ENCODE measurements around the gene SMURF1.

The SMURF1 gene

GRCh38 chr7:98993024-98993897 is 150.6 kb downstream of the SMURF1 start:
- TF ChIP-seq CTCF (IDR thresholded peaks at IDR 0.05) = peak; percentile 35; the same call in 1 of the 2 replicates

DNA sequence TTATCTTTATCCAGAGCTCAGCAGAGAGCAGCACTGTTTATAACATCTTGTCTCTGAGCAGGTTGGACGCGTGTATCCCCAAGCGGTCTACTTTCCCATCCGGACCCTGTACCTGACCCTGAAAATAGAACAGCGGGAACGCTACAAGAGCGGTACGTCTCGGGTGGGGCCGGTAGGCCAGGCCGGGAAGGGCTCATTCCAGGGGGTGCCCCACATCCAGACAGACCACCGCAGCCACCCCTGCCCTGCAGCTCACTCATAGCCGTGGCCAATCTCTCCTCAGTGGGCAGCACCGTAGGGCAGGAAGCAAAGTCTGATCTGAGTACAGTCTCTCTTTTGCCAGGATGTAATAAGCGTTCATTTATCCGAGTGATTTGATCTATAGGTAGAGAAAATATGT is 151.8 kb downstream of the SMURF1 start:
- TF ChIP-seq CTCF (IDR thresholded peaks at IDR 0.05) = no peak

GRCh38 chr7:98991141-98991540 is 152.8 kb downstream of the SMURF1 start:
- TF ChIP-seq CTCF (IDR thresholded peaks at IDR 0.05) = no peak

DNA sequence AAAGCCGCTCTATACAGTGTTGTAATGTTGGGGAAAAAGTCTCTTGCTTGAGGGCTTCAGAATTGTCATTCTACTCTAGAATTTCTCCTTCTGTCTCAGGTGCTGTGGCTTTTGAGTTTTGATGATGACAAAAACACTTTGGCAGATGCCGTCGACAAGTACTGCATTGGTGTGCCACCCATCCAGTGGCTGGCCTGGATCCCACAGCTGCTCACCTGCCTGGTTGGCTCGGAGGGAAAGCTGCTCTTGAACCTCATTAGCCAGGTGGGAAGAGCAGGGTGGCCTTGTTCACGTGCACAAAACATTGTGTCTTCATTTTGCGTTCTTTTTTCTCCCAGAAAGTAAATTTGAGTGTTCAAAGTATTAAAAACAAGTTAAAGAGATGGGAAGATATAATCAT is 153.6 kb downstream of the SMURF1 start:
- TF ChIP-seq CTCF (IDR thresholded peaks at IDR 0.05) = no peak

DNA sequence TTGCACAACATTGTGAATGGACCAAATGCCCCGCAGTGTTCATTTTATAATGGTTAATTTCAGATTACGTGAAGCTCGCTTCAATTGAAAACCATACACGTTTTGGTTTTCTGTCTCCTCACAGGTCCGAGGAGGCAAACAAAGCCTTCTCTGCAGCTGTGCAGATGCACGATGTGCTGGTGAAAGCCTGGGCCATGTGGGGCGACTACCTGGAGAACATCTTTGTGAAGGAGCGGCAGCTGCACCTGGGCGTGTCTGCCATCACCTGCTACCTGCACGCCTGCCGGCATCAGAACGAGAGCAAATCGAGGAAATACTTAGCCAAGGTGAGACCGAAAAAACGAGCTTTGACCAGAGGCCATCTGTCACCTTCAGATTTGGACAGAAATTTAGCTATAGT is 155.3 kb downstream of the SMURF1 start:
- no peak for TF ChIP-seq CTCF (IDR thresholded peaks at IDR 0.05)

DNA sequence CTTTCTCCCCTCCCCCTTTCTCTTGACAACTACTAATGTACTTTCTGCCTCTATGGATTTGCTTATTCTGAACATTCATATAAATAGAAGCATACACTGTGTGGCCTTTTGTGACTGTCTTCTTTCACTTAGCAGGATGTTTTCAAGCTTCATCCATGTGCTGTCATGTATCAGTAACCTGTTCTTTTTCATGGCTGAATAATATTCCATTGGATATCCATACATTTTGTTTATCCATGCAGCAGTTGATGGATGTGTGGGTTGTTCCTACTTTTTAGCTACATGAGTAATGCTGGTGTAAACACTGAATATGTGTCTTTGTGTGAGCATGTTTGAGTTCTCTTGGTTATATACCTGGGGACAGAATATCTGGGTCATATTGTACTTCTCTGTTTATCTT is 158.0 kb downstream of the SMURF1 start:
- no peak for TF ChIP-seq CTCF (IDR thresholded peaks at IDR 0.05)

- TF ChIP-seq CTCF (IDR thresholded peaks at IDR 0.05) = no peak
These were observed 158.5 kb downstream of the SMURF1 start for GRCh38 chr7:98985406-98985805.

Measured in LNCAP (cell line).